ENCODE results near the gene GRID1.

Gene GRID1

GRCh38 chr10:86366033-86366901 is at the start of gene GRID1:
Gene GRID1, minus strand, starts transcription at chr10:86366795.
- no peak for DNase-seq

- no peak for DNase-seq
Observed at GRCh38 chr10:86415583-86415982, 49.0 kb upstream of the GRID1 start.

DNA sequence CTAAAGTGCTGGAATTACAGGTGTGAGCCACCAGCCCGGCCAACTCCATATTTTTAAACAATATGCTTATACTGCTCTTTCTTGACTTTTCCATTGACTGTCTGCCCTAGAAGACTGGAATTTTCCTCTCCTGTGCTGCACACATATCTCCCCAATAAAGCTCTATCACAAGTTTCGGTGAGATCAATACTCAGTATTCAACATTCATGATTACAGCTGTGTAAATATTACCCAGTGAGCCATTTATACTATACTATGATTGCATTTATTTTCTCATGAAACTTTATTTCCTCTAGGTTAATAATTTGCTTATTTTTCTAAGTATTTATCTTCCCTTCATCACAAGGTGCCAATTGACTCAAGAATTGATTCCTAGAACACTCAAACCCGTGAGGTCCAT is 48.5 kb upstream of the GRID1 start:
- DNase-seq, result no peak

- no peak for DNase-seq
Observed at GRCh38 chr10:86413046-86413728, 46.6 kb upstream of the GRID1 start.

- DNase-seq, result no peak
Observed at GRCh38 chr10:86411852-86412560, 45.4 kb upstream of the GRID1 start.

DNA sequence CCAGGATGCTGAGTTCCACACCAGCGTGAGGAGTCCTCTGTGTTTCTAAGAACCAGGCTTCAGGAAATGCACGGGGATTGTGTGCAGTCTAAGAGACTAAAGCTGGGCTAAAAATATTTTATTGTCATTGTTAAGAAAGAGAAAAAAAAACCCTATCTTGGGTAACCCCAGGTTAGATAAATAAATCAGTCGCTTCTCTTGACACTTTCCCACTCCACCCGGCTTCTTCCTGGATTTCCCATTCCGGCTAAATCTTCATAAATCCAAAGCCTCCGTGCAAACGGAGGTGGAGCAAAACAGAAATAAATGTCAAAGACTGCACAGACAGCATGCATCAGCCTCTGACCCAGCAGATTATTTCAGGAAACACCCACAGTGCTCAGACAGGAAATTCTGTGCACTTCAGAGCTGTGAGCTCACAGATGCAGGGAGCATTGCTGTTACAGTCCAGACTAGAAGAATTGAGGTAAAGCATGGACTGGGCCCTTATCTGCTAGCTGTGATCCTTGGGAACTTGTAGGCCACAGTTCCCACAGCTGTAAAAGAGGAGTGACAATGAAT is 44.8 kb upstream of the GRID1 start:
- DNase-seq, result no peak

DNA sequence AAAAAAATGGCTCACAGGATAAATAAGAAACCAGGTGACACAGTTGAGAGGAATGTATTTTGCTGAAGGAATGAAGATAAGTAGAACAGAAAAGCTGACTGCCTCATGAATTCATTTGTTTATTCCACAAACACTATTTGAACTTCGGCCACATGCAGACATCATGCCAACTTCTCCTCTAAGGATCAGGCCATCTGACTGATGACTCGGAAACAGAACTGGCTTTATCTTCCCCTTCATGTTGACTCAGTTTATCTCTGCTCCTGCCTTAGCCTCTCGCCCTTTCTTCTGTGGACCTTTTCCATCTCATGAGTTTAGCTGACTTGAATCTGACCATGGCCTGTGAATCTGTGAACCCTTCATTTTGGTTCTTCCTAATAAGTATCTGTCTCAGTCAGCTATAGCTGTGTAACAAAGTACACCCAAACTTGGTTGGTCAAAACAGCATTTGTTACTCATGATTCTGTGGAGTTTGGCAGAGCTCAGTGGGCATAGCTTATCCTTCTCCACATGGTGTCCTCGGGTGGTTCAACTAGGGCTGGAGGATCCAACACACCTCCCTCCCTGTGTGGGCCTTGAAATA is 44.0 kb upstream of the GRID1 start:
- DNase-seq, result no peak

DNA sequence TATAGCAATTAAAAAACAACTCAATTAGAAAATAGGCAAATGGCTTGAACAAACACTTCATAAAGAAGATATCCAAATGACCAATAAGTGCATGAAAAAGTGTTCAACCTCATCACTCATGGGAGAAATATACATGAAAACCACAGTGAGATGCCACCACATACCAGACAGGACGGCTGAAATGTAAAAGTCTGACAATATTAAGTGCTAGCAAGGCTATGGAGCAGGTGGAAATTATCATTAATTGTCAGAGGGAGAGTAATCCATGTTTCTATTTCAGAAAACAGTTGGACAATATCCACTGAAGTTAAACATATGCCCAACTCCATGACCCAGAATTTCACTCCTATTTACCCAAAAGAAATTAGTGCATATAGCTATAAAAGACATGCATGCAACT is 42.6 kb upstream of the GRID1 start:
- DNase-seq, result no peak

DNA sequence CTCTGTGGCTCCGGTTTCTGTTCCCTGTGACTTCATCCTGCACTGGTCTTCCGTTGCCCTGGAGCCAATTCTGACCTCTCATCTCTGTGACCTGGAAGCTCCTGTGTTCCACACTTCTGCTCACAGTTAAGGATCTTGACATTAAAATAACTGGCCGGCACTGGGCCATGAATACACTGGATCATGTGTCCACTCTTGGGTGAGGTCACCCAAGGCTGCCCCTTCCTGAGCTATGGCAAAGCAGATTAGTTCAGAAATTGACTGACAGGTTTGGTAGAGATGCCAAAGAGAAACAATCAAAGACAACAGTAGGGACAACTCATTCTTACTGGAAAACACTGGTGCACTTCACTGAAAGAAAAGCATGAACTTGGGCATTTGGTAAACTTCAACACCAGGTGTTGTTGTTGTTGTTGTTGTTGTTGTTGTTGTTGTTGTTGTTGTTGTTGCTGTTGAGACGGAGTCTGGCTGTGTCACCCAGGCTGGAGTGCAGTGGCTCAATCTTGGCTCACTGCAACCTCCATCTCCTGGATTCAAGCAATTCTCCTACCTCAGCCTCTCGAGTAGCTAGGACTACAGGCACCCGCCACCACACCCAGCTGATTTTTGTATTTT is 36.7 kb upstream of the GRID1 start:
- no peak for DNase-seq

DNA sequence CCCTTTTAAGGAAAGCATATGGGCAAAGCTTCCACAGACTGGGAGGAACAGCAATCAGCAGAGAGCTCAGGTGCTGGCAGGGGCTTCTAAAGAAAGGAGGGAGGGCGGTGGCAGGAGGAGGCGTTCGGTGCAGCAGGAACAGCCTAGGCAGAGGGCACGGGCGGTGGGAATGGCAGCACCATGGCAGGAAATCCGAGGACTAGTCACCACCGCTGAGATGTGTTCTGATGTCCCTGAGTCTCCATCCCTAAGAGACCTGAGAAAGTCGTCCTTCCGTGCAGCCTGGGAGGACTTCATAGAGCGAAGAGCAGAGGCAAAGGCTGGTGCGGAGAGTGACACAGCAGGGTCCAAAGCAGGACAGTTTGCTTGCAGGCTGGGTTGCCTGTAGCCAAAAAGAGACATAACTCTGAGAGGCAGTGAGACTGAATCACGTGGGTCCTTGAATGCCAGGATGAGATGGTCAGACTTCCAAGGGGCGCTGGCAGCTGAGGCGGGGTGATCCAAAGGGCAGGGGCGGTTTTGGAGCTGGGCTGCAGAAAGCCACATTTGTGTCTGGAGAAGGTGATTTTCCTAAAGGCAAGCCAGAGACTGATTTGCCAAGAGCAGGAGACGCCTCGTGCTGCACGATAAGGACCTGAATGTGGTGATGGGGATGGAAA is 35.8 kb upstream of the GRID1 start:
- no peak for DNase-seq

DNA sequence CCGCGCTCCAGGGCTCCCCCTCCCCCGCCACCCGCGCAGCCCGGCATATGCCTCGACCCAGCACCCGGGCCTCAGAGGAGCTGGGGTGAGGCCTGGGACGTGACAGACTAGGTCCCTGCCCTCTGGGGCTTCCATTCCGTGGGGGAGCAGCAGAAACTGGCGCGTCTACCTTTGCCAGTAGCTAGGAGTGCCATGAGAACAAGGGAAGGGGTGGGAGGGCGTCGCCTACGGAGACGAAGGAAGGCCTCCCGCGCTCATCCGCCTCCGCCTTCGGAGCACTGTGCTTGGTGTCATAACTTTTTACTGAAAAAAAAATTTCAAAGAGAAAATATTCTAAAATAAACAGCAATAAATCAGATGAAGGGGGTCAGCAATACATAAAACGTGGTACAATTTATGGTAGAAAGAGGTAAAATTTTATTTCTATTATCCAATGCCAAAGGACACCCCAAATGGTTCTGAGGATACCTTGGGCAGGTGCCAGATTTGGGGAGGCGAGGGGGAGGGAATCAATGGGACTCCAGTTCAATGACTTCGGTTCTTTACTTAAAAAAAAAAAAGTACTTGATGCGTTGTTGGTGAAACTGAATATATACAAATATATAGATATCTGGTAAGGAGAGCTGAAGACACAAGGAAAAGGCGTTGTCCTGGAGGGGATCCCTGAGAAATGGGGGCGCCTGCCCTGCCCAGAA is 35.1 kb upstream of the GRID1 start:
- DNase-seq, result no peak

DNA sequence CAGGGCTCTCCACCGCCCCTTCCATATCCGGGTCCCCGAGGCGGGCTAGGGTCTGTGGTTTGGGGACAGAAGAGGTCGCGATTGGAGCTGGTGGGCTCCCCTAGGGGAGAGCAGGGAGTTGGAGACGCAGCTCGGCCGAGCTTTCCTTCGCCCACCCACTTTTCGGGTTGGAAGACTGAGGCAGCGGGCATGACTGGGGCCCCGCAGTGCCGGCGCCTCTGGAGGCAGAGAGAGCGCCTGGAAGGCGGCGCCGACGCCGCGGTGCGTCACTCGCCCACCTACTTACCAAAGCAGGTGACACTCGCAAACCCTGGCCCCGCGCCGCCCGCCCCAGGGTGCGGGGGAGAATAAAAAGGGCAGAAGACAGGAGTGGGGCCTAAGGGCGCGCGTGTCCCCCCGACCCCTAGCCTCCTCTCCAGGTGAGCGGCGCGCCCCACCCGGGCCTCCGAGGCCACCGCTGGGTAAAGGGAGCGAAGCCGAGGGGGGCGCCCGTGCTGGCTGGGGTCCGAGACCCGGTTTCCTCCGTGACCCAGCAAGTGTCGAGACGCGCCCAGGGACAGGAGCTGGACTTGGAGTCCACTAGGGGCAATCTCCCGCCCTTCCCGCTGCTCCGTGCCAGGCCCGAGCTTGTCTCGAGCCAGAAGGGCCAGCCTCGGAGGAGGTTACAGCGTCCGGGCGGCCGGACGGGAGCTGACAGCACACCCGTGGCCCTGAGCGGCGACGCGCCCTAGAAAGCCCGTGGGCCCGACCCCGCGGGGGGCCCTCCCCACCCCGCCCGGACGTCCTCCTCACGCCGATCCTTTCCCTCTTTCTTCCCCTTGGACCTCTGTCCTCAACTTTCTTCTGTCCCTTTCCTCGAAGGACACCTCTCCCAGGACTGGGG is 34.4 kb upstream of the GRID1 start:
- no peak for DNase-seq

GRCh38 chr10:86399879-86400704 is 33.5 kb upstream of the GRID1 start:
- DNase-seq, result peak; percentile 57

- DNase-seq, result no peak
Observed at GRCh38 chr10:86399514-86399878, 32.9 kb upstream of the GRID1 start.

GRCh38 chr10:86397120-86397519 is 30.5 kb upstream of the GRID1 start:
- no peak for DNase-seq

DNA sequence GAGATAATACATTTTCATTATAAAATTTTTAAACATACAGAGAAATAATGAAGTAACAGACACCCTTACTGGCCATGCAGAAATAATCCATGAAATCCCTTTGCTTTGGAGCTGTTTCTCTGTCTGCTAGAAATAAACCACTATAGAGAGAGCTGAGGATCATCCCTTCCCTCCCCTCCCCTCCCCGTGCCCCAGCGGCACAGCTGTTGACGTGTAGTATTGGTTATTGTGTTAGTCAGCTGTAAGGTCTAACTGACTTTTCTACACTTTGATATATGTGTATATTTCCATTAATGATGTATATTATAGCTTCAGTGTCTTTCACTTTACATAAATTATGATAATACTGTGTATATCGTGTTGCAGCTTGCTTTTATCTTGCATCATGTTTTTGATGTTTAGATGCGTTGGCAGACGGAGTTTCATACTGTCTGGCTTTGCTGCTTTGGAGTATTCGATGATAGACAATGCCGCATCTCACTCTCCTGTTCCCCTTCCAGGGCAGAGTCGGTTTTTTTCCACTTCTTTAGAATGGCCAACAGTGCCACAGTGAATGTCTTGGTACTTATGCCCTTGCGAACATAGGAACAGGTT is 27.4 kb upstream of the GRID1 start:
- no peak for DNase-seq

GRCh38 chr10:86393362-86393761 is 26.8 kb upstream of the GRID1 start:
- DNase-seq, result no peak

- no peak for DNase-seq
Observed at GRCh38 chr10:86392723-86393094, 26.1 kb upstream of the GRID1 start.

All from NCI-H2107 (cell line).